DOHH2 (cell line): ENCODE results near the gene VWA3B.

Source experiments
- CTCF ChIP-seq: fragments of 200-600 bp; sonication (generic); IDR thresholded peaks from one replicate; pipeline ENCODE4 v1.5.1; 2014; ENCODE audit warnings: antibody characterized with exemption, mild to moderate bottlenecking, low read depth, low read length; ENCODE audit not compliant: poor library complexity, severe bottlenecking
- EZH2phosphoT487 ChIP-seq: fragments of 200-600 bp; sonication (generic); IDR thresholded peaks from 2 replicates; pipeline ENCODE4 v1.6.1; 2017; ENCODE audit warnings: borderline replicate concordance, mild to moderate bottlenecking, antibody characterized with exemption, low read length, moderate library complexity, mixed read lengths

- TF ChIP-seq CTCF = no peak
- no peak for TF ChIP-seq EZH2phosphoT487
Measured at GRCh38 chr2:98329549-98329948, 242.6 kb downstream of the VWA3B start.
